GM18502 (cell line): Measurements from ENCODE around the gene REPS2.

Source experiments
- ATAC-seq: cut with Tn5 transposase; IDR thresholded peaks from one replicate; pipeline ENCODE4 v1.9.1; 2021; ENCODE audit warnings: mild to moderate bottlenecking; ENCODE audit not compliant: unreplicated experiment, poor library complexity

REPS2 gene

DNA sequence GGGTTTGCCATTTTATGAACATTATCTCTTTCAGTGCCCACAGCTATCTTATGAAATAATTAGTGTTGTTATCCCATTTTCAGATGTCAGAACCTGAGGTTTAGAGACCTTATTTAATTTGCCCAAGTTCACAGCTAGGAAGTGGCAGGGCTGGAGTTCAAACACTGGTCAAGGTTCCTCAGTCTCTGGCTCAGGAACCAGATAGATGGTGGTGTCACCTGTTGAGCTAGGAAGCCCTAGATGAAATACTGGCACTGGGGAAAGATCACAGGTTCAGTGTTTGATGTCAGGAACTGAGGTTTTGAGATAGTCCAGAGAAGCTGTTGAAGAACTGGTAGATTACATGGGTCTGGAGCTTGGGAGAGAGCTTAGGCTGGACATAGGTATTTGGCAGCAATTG lies 85.4 kb downstream of the REPS2 start:
- ATAC-seq: no peak

- ATAC-seq: no peak
Measured at GRCh38 chrX:17032351-17032750, 85.9 kb downstream of the REPS2 start.

DNA sequence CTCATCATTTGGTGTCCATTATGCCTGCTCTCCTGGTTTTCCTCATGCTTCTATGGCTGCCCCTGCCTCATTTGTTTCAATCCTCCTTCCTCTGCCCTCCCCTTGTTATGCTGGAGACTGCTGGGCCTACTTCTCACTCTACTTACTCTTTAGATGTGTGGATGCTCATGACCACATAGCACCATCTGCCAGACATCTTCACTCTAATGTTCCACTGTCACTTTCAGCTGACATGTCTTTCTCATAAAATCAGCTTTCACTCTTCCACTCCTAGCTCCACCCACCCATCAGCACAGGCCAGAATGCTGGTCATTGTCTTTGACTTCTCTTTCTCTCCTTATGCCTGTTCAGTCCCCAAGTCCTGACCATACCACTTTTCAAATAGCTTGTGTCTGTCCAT lies 86.8 kb downstream of the REPS2 start:
- no peak for ATAC-seq

DNA sequence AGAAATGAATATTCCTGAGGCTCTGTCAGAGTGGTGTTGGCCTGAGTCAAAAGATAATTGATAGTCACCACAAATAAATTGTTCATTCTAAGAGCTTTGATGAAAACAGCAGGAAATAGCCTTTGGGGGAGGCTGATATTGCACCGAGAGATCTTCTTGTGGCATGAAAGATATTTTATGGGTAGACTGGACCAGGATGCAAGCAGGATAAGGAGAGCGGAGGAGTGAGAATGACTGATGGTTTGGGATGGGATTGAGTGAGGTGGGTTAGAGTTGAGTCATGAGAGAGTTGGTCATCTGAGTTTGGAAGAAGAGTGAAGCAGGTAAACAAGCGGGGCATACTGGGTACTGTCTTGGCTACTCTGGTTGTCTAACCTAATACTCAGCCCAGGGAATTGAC lies 88.7 kb downstream of the REPS2 start:
- ATAC-seq: no peak

DNA sequence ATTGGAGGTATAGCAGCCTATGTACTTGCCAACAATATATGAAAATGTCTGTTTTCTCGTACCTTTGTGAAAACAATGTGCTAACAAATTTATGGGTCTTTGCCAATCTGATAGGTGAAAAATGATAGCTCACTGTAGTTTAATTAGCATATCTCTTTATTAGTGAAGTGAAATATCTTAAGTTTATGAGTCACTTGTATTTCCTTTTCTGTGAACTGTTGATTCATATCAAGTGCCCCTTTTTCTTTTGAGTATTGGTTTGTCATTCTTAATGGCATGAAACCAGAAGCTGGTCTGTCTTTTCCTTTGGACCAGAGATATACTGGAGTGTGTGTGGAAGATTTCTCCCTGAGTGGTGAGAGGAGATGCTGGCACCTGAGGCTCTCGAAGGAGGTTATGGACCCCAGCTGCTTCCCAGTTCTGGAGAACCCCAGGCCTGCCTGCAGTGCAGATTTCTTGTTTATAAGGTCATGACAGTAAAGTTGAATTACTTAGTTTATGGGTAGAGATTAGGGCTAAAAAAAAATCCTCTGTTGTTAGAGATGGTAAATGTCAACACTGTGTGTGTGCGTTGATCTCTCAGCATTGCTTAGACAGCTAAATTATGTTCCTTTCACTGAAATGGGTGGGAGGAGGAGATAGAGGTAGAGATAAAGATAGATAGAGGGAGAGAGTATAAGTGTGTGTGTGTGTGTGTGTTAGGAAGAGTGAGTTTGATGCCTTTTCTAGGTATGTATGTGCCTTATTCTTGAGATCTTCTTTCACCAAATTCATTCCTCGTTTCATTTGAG lies 89.9 kb downstream of the REPS2 start:
- no peak for ATAC-seq

GRCh38 chrX:17038277-17038676 lies 91.8 kb downstream of the REPS2 start:
- no peak for ATAC-seq

GRCh38 chrX:17038681-17039161 lies 92.3 kb downstream of the REPS2 start:
- ATAC-seq: no peak

DNA sequence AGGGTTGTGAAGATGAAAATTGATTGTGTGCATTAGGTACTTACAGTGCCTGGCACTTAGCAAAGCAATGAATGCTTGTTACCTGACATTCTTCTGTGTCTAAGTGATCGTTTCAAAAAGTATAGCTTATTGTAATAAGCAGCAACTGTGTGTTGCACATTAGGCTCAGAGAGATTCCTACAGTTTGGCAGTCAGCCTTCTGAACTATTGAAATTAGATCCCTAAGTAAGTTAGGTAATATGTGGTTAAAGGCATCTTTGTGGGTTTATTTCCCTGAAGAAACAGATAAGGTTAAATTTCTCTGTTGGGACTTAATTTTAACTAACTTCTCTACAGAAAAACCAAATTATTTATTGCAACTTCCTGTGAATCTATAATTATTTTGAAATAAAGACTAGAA lies 93.4 kb downstream of the REPS2 start:
- no peak for ATAC-seq

DNA sequence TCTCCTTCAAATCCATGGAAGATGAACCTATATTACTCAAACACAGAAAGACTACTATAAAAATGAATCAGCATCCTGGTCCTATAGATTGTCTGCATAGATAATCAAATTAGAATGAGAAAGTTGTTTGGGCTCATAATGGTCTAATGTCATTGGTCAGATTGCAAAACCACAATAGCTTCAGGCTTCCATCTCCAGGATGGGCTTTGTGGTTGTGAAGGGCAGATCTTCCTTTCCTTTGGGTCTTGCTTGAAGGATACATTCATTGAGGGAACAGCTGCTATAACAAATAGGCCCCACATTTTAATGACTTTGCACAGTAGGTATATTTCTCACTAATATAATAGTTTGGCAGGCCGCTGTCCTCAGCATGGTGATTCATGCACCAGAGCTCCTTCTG lies 94.3 kb downstream of the REPS2 start:
- no peak for ATAC-seq

DNA sequence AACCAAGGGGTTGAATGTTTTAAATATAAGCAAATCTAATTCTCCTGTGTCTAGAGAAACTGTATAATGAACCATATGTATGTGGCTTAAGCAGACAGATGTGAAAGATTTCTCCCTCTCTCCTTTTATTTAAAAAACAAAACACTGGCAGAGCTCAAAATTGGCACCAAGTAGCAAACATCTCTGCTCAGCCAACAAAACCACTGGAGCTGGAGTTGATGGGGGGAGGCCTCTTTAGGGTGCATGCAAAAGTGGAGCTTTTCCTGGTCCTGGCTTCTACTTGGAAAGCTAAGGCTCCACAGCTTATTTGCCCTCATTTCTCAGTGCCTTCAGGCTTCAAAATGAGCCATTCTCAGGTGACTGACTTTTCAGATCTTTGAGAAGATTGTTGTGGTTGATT lies 95.6 kb downstream of the REPS2 start:
- no peak for ATAC-seq

- peak; percentile 69 for ATAC-seq
Measured at GRCh38 chrX:17046478-17047097, 100.1 kb downstream of the REPS2 start.

DNA sequence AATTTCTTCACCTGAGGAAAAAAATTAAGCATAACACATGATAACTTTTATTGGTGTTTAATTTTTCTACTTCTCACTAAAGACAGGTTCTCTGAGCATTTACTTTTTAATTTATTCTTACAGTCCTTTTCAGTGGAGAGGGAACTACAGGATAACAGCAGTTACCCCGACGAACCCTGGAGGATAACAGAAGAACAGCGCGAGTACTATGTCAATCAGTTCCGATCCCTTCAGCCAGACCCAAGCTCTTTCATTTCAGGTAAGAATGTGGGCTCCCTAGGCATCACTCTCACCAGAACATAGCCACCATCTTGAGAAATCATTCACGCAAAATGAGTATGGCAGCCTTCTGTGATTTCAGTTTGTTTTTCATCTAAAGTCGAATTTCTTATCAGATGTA lies 100.8 kb downstream of the REPS2 start:
- no peak for ATAC-seq

- ATAC-seq: no peak
Measured at GRCh38 chrX:17052210-17052609, 105.8 kb downstream of the REPS2 start.

DNA sequence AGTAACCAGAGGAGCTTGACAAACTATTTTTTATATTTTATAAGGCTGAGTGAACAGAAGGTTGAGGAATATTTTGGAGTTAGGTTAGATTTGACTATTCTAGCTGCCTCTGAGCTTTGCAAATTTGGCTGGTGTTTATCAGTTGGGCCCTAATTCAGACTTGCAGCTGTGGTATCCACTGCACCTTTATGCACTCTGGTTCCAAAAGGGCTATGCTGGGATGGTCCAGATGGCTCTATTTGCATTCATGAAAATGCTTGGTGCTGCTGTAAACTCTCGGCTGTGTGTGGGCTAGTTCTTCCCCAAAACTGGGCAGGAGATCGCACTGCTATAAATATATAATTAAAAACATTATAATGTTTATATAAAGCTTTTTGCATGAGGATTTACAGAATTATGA lies 106.3 kb downstream of the REPS2 start:
- no peak for ATAC-seq

DNA sequence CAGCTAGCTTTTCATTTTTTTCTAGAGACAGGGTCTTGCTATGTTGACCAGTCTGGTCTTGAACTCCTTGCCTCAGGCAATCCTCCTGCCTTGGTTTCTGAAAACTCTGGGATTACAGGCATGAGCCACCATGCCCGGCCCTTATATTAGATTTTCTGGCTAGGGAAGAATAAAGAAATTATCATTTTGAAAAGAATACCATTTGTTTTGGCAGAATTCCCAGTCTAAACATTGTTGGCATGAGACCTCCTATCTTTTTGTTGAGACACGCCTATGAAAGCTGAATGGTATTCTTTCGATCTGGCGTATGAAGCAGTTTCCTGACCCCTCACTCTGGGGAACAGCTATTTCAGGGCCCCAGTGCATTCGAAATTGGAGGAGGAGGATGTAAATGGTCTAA lies 107.0 kb downstream of the REPS2 start:
- ATAC-seq: no peak

DNA sequence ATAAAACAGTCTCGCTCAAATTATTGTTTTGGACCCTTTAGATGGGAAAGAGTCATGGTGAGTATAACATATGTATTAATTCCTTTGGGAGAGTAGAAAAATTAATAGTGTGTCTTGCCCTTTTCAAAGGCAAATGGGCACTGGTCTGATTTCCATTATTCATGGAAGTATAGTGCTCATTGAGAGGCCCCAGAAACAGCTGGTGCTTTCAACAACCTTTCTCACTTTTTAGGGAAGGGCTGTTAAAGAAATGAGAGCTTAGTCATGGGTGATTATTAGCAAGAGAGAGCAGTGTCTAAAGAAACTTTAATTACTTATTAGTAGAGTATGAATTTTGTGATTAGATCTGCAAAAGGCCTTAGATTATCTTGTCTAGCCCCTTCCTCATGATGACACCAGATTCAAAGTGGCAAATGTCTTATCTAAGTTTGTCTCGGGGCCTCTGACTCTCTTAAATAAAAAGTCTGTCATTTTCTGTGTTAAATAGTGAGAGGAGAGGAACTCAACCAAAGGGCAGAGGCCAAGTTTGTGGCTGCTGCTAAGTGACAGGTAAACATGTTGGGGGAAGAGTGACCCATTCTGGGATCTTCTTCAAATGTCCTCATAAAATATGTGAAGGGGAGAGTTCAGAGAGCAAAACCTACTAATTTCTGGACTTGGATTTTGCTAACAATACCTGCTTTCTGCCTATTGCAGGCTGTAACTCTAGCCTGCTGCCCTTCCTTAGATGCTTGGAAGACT lies 110.6 kb downstream of the REPS2 start:
- no peak for ATAC-seq

- no peak for ATAC-seq
Measured at GRCh38 chrX:17062065-17062464, 115.6 kb downstream of the REPS2 start.

GRCh38 chrX:17065100-17065499 lies 118.6 kb downstream of the REPS2 start:
- no peak for ATAC-seq

DNA sequence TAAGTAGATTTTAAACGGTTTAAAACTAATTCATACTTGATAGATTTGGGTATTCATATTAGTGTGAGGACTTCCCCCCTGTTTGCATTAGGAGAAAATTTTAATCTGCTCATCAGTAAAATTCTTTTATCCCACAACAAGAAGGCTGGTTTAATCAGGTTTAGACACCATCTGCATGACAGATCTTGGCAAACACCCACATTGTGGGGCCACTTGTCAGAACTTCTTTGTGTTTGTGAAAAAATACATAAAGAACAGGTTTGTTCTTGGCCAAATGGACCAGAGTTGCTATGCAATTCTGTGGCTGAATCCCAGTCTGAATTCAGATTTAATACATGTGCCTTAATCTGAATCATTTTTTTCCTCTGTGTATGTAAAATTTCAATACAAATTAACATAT lies 121.1 kb downstream of the REPS2 start:
- no peak for ATAC-seq

GRCh38 chrX:17072301-17072700 lies 125.8 kb downstream of the REPS2 start:
- ATAC-seq: no peak

DNA sequence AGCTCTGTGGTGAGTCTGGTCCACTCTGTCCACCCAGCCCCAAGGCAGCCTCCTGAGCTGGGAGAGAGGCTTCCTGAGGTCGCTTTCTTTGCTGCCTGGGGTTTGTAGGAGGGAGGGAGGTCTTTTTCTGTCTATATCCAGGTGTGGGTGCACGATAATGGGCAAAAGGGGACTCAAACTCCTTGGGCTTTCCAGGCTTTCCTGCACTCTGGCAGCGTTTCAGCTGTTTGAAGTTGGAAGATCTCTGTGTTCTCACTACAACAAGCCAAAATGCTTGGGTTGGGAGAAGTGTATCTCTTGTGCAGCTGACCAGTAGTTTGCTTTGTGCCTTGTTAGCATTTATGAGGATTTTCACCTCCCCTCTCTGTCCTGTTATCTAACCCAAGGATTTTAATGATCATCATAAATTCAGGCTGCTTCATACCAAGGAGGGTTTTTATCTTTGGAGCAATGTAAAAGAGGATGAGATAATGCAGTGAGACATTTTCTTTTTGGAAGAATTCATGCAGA lies 126.3 kb downstream of the REPS2 start:
- ATAC-seq: no peak
